LHCN-M2 (cell line): ENCODE measurements around the gene BRME1. TPM values are rescaled to one million over a fixed set of nuclear protein-coding genes. Genes with fewer than 3 reads are reported as not detected.
A peak's percentile ranks its signal among the peaks of the same experiment; 100 is the strongest.
"Not testable (repeated sequence)": the region's sequence is repeated elsewhere in the genome, so short reads cannot be mapped to it uniquely, and the experiment has no call there.

Source experiments
- DNase-seq: peaks from one replicate; pipeline ENCODE4 v3.0.0-alpha.2; 2012; ENCODE audit warnings: low read depth
- total RNA-seq: library from RNA; depleted of rRNA; stranded (reverse); fragments of >200 nt; gene quantifications from 2 replicates; pipeline ENCODE4 v1.2.3, GENCODE V29; 2014

The BRME1 gene
- total RNA-seq, 1 experiment from 2014 or later = 1.1 TPM

- no peak for DNase-seq
Measured at GRCh38 chr19:13866463-13867046, 39.4 kb downstream of the BRME1 start.

GRCh38 chr19:13865571-13866462, 40.1 kb downstream of the BRME1 start:
- no peak for DNase-seq

GRCh38 chr19:13864667-13865570, 41.0 kb downstream of the BRME1 start:
- no peak for DNase-seq

- no peak for DNase-seq
Measured at GRCh38 chr19:13864046-13864666, 41.8 kb downstream of the BRME1 start.

- peak; percentile 86 for DNase-seq
Measured at GRCh38 chr19:13861714-13862531, 44.0 kb downstream of the BRME1 start.

GRCh38 chr19:13861392-13861713, 44.6 kb downstream of the BRME1 start:
- DNase-seq = no peak

- DNase-seq = no peak
Measured at GRCh38 chr19:13860679-13861391, 45.1 kb downstream of the BRME1 start.

- DNase-seq = no peak
Measured at GRCh38 chr19:13859361-13859880, 46.5 kb downstream of the BRME1 start.

- no peak for DNase-seq
Measured at GRCh38 chr19:13856497-13856896, 49.4 kb downstream of the BRME1 start.

GRCh38 chr19:13852171-13852707, 53.7 kb downstream of the BRME1 start:
- not testable (repeated sequence) for DNase-seq

GRCh38 chr19:13851734-13852114, 54.2 kb downstream of the BRME1 start:
- not testable (repeated sequence) for DNase-seq

GRCh38 chr19:13850910-13851733, 54.8 kb downstream of the BRME1 start:
- peak; percentile 97 for DNase-seq

GRCh38 chr19:13849991-13850909, 55.7 kb downstream of the BRME1 start:
- DNase-seq = peak; percentile 74

- DNase-seq = no peak
Measured at GRCh38 chr19:13848798-13849676, 56.9 kb downstream of the BRME1 start.

GRCh38 chr19:13848340-13848677, 57.6 kb downstream of the BRME1 start:
- no peak for DNase-seq
